ENCODE measurements around the gene SPRTN.

The SPRTN gene, protein sequence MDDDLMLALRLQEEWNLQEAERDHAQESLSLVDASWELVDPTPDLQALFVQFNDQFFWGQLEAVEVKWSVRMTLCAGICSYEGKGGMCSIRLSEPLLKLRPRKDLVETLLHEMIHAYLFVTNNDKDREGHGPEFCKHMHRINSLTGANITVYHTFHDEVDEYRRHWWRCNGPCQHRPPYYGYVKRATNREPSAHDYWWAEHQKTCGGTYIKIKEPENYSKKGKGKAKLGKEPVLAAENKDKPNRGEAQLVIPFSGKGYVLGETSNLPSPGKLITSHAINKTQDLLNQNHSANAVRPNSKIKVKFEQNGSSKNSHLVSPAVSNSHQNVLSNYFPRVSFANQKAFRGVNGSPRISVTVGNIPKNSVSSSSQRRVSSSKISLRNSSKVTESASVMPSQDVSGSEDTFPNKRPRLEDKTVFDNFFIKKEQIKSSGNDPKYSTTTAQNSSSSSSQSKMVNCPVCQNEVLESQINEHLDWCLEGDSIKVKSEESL

GRCh38 chr1:231338270-231339128 is at the start of gene SPRTN:
SPRTN (plus strand) TSS chr1:231338293; CDS start chr1:231338384, 91 bp downstream.
- DNase-seq, result no peak

- DNase-seq, result no peak
These were observed 42.2 kb upstream of the SPRTN start for GRCh38 chr1:231295938-231296337.

DNA sequence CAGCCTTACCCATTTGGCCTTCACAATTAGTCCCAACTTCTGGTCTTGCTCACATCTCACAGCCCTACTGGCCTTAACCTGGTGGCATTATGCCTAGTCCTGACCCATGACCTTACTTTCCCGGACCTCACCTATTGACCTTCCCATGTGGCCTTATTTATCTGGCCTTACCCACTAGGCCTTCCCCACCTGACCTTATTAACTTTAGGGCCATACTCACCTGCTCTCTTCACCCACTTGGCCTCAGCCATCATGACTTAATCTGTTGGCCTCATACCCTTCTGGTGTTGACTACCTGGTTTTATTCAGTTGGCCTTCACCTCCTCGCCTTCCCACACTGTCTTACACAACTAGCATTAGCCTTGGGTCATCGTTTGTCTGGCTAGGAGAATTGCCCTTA is 36.1 kb upstream of the SPRTN start:
- DNase-seq, result no peak

DNA sequence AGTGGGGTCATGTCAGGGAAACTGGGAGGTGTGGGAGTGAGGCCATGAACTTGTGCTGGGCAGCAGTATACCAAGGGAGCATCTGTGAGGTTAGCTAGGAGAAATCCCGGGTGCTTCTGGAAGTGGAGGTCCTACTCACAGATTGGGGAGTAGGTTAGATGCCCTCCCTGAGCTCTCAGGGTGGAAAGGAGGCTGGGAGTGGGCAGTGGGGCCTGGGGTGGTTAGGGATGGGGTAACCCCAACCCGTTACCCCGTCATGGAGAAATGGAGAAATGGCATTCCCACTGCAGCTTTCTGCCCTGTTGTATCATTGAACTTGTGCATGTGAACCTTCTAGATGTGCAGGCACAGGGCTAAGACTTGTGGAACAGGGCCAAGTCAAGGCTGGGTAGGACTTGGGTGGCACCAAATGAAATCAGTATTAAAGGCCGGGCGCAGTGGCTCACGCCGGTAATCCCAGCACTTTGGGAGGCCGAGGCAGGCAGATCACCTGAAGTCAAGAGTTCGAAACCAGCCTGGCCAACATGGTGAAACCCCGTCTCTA is 27.6 kb upstream of the SPRTN start:
- no peak for DNase-seq

DNA sequence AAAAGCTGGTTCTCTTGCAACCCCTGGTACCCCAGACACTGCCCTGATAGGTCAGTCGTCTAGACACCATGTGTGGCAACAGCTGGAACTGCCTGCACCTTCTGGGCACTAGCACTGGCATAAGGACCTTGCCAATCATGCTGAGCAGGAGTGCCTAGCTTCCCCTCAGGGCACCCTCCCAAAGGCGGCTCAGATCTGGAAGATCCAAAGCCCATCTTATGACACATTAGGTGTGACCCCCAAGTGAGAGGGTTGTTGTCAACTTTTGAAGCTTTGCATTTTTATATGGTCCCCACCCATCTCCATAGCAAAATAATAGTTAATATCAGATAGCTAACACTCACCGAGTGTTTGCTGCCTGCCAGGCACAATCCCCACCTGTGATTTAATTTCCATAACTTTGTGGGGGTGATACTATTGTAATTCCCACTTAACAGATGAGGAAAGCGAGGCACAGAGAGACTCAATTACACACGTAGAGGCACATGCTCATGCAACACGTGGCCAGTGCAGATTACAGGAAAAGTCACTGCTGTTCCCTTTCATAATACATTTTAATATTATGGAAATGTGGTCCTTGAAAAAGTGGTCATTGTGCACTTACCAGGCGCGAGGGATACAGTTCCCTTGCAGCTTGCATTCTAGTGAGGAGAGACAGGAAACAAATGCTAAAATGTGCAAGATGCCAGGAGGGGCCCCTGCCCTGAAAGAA is 26.2 kb upstream of the SPRTN start:
- DNase-seq, result no peak

GRCh38 chr1:231312432-231312788 is 25.7 kb upstream of the SPRTN start:
- DNase-seq, result no peak

DNA sequence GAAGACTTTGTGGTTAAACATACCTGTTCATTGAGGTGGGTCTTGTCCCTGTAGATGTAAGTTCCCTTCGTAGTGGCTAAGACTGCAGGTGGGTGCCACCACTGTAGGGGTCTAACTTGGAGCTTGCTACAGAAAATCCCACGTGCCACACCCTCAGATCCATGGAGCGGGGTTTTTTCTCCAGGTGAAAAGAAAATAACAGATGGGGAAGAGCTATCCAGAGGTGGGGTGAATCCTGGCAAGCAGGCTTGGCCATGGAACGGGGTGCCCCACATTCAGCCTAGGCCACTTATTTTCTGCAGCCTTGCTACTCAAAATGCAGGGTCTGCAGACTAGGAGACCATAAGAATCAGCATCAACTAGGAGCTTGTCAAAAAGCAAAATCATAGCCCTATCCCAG is 24.4 kb upstream of the SPRTN start:
- DNase-seq, result no peak

DNA sequence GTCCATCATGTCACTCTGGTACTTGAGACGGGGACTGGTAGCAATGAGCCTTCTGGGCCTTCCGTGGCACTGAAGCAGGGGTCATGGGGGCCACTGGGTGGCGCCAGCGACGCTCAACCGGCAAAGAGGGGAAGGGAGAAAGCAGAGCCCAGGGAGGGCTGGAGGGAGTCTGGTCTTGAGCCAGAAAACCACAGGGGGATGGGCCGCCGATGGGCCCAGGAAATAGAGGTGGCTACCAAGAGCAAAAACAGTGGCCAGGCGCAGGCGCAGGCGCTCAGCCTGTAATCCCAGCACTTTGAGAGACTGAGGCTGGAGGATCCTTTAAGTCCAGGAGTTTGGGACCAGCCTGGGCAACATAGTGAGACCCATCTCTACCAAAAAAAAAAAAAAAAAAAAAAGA is 22.2 kb upstream of the SPRTN start:
- no peak for DNase-seq

DNA sequence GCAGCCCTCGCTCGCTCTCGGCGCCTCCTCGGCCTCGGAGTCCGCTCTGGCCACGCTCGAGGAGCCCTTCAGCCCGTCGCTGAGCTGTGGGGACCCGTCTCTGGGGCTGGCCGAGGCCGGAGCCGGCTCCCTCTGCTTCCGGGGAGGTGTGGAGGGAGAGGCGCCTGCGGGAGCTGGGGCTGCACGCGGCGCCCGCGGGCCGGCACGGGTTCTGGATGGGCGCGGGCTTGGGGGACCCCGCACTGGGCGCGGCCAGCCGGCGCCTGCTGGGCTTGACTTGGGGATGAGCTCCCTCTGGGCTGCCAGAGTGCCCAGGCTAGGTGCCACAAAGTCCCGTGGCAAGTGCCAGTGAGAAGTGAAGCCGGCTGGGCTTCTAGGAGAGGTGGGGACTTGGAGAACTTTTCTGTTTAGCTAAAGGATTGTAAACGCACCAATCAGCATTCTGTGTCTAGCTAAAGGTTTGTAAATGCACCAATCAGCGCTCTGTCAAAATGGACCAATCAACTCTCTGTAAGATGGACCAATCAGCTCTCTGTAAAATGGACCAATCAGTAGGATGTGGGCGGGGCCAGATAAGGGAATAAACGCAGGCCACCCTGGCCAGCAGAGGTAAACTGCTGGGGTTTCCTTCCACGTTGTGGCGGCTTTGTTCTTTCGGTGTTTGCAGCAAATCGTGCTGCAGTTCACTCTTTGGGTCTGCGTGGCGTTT is 20.6 kb upstream of the SPRTN start:
- DNase-seq, result no peak

- no peak for DNase-seq
These were observed 20.1 kb upstream of the SPRTN start for GRCh38 chr1:231318015-231318355.

GRCh38 chr1:231318568-231318967 is 19.5 kb upstream of the SPRTN start:
- no peak for DNase-seq

GRCh38 chr1:231319080-231319479 is 19.0 kb upstream of the SPRTN start:
- DNase-seq, result no peak

DNA sequence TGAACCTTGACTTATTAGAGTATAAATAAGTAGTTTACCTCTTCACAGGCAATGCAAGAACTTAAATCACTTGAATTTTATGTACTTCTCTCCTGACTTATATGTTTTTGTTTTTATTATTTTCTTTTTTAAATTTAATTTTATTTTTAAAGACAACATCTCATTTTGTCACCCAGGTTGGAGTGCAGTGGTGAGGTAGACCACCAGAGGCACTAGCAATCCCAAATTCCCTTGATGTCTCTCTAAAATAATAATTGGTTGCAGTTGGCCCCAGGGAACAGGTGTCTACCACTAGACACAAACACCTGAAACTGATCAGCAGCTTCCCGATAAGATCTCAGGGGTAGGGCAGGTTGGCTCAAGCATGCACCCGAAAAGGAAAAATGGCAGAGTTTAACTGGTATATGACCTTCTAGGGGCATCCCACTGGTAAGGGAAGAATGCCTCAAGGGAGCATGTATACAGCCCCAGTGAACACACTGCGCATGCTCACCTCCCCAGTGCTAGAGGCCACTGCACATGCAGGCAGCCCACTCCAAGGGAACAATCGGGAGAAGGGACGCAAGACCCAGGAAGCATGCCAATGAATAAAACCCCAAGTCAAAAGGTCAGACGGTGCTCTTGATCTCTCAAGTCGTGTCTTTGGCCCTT is 15.1 kb upstream of the SPRTN start:
- no peak for DNase-seq

DNA sequence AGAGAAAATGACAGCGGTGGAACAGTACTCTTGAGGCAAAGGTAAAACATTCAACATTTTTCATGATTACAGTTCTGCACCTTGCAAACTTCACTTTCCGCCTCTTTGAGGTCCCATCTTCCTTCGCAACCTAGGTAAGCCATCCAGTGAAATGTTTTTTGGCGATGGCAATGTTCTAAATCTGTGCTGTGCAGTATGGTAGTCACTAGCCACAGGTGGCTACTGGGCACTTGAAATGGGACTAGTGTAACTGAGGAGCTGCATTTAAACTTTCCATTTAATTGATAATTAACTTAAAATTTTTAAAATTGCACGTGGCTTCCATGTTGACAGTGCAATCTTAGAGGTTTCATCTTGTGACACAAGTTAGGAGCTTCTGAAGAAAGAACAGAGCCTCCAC is 13.4 kb upstream of the SPRTN start:
- DNase-seq, result no peak

- no peak for DNase-seq
These were observed 11.8 kb upstream of the SPRTN start for GRCh38 chr1:231326248-231326647.

DNA sequence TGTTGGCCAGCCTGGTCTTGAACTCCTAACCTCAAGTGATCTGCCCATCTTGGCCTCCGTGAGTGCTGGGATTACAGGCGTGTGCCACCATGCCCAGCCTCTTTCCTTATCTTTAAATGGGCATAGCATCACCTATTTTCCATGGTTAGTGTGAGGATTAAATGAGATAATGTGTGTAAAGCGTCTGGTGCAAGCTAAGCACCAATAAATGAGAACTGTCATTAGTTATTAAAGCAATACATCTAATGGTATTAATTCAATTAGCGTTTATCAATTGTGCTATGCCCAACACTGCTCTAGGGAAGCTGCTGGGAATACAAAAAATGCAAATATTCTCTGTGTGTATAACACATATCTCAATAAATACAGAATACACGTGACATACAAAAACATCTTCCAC is 10.5 kb upstream of the SPRTN start:
- DNase-seq, result no peak

DNA sequence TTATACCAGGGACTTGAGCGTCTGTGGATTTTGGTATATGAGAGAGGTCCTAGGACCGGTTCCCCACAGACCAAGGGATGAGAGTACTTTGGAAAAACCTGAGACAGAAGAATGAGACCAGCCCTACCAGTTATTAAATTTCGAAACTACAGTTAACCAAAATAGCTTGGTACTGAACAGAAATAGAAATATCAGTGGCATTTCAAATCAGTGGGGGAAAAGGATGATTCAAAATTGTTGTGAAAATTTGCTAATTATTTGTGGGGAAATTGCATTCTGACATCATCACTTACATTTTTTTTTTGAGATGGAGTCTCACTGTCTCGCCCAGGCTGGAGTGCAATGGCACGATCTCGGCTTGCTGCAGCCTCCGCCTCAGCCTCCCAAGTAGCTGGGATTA is 8.6 kb upstream of the SPRTN start:
- no peak for DNase-seq

DNA sequence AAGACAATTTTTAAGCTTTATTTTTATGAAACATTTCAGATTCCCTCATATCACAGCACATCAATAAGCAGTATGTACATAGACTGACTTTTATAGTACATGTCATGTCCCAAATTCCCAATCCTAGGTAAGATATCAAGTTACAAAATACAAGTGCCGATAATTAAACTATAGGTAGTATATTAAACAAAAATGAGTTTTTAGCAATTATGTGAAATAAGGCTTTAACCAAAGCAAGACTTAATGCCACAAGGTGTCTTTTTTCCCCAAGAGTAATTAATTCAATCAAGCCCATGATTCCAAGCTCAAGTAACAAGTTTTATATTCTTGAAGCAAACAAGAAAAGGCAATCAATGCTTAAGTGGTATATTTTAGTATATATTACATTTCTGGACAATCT is 5.3 kb upstream of the SPRTN start:
- no peak for DNase-seq

DNA sequence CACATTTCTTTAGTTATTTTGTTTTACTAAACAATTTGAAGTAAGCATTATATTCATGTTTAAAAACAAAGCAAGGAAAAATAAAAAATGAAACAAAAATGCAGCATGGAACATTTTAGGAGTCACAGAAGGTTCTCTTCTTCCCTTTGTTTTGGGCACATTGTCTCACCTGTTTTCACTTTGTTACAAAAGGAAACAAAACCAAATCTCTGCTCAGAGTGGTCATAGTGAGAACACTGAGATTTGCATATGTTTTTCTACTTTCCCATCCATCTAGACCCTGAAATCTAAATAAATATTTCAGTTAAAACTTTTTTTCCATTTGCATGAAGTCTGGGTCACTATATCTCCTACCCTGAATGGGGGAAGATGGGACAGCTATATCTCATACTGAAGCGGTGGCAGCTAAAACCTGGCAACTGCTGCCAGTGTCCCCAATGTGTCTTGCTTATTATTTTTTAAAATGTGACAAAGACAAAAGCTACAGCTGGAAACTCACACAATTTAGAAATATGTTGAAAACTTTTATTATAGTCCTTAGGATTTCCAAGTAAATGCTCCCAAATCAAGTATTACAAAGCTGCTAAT is 3.9 kb upstream of the SPRTN start:
- no peak for DNase-seq

DNA sequence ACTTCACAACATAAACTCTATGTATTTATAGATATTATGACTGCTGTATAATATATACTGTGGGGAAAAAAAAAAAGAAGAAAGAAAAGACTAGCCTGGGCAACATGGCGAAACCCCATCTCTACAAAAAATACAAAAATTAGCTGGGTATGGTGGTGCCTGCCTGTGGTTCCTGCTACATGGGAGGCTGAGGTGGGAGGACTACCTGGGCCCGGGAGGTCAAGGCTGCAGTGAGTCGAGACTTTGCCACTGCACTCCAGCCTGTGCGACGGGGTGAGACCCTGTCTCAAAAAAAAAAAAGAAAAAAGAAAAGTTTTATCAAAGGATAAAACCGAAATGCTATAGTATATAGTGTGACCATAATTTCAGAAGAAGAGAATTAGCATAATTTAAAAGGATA is 3.1 kb upstream of the SPRTN start:
- no peak for DNase-seq
